NCI-H524 (cell line): ENCODE measurements around the gene TFAP2E.
"Not testable (repeated sequence)": the region's sequence is repeated elsewhere in the genome, so short reads cannot be mapped to it uniquely, and the experiment has no call there.

Experiments used
- DNase-seq, 2 experiments: peaks; one replicate each; lab custom pipeline; 2025; lab: John Stamatoyannopoulos, UW

The TFAP2E gene

DNA sequence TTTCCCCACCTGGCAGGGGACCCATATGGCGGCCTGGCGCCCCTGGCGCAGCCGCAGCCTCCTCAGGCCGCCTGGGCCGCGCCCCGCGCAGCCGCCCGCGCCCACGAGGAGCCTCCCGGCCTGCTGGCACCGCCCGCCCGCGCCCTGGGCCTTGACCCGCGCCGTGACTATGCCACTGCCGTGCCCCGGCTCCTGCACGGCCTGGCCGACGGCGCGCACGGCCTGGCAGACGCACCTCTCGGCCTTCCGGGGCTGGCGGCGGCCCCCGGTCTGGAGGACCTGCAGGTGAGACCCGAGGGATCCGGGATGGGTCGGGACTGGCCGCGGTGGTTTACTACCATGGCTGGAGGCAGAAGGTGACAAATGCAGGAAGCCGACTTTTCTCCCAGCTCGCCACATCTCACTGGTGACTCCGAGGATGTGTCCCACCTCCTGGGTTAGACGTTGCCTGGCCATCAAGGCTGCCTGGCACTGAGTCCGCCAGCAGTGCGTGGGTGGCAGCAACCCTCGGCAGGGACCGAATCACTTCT is 1.1 kb downstream of the TFAP2E start:
- DNase-seq, result no peak

GRCh38 chr1:35574655-35575415 is 1.7 kb downstream of the TFAP2E start:
- no peak for DNase-seq

DNA sequence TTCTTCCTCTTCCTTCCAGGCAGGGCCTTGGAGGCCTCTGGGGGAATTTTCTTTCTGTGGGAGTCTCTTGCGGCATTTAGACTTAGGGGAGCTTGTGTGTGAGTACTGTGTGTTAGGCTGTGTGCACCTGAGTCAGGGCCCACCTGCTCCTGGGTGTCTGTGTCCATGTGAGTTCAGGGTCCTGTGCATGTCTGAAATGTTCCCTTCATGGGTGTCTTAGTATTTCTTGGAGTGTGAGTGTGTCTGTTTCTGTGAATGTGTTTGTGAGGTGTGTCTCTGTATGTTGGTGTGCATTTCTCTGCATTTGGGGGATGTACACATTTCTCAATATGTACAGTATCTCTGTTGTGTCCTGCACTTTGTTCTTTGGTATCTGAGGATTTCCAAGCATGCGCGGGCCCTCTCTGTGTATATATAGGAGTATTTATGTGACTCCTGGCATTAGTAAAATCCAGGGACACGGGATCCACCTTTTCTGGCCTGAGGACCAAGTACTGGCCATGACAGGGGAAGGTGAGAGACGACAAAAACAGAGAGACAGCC is 2.4 kb downstream of the TFAP2E start:
- DNase-seq, result no peak

DNA sequence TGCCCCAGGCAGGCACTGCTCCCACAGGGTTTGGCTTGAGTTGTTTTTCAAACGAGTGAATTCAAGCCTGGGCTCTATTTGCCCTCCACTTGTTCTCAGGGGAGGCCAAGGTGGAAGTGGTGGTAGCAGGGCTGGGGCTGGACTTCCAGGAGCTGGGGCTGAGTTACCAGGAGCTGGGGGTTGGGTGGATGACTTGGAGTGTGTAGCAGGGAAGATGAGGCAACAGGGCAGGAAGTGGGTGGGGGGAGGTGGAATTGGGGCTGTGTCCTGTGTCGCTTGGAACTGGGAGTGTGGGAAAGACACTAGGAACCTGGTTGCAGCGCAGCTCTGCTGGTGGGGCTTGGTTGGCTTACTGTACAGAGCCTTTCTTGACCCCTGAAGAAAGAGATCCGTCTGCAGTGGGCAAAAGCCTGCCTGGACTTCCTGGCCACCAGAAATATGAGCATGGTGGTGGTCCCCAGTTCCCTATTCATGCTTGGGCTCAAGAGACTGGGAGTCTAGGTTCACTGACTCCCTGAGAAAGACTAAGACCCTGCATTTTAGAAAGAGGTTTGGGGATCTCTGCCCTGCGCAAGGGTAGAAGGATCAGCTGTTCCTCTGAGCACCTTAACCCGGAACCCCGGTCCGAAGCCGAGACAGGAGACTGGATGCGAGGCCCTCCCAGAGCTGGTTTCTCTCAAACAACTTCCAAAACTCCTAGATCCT is 3.1 kb downstream of the TFAP2E start:
- DNase-seq, result no peak

GRCh38 chr1:35576766-35577070 is 3.6 kb downstream of the TFAP2E start:
- not testable (repeated sequence) for DNase-seq

GRCh38 chr1:35577071-35577998 is 4.2 kb downstream of the TFAP2E start:
- DNase-seq, result no peak

- no peak for DNase-seq
These were observed 7.9 kb downstream of the TFAP2E start for GRCh38 chr1:35580949-35581388.

GRCh38 chr1:35581621-35582020 is 8.5 kb downstream of the TFAP2E start:
- not testable (repeated sequence) for DNase-seq

DNA sequence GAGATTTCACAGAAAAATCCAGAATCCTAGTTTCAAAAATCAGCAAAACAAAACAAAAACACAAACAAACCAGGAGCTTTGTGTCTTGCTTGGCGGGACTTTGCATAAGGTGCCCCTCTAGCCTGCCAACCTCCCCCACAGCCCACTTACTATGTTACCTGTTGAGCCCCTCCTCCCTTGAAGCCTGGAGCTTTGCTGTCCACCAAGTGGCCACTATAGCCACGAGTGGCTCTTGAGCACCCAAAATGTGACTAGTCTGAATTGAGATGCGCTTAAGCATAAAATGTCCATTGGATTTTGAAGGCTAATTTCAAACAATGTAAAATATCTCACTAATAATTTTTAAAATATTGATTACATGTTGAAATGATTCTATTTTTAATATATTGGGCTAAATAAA is 12.2 kb downstream of the TFAP2E start:
- no peak for DNase-seq

DNA sequence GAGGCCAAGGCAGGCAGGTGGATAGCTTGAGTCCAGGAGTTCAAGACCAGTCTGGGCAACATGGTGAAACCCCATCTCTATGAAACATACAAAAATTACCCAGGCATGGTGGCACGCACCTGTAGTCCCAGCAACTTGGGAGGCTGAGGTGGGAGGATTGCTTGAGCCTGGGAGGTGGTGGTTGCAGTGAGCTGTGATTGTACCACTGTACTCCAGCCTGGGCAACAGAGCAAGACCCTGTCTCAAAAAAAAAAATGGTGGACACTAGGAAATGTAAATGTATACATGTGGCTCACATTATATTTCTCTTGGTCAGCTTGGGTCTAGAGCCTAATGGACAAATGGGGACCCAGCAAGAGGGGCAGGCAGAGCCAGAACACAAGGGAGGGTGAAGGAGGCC is 12.7 kb downstream of the TFAP2E start:
- DNase-seq, result not testable (repeated sequence)

- no peak for DNase-seq
These were observed 13.7 kb downstream of the TFAP2E start for GRCh38 chr1:35586808-35587207.

- no peak for DNase-seq
These were observed 14.6 kb downstream of the TFAP2E start for GRCh38 chr1:35587736-35588135.

- DNase-seq, result no peak
These were observed 15.2 kb downstream of the TFAP2E start for GRCh38 chr1:35588197-35588910.

DNA sequence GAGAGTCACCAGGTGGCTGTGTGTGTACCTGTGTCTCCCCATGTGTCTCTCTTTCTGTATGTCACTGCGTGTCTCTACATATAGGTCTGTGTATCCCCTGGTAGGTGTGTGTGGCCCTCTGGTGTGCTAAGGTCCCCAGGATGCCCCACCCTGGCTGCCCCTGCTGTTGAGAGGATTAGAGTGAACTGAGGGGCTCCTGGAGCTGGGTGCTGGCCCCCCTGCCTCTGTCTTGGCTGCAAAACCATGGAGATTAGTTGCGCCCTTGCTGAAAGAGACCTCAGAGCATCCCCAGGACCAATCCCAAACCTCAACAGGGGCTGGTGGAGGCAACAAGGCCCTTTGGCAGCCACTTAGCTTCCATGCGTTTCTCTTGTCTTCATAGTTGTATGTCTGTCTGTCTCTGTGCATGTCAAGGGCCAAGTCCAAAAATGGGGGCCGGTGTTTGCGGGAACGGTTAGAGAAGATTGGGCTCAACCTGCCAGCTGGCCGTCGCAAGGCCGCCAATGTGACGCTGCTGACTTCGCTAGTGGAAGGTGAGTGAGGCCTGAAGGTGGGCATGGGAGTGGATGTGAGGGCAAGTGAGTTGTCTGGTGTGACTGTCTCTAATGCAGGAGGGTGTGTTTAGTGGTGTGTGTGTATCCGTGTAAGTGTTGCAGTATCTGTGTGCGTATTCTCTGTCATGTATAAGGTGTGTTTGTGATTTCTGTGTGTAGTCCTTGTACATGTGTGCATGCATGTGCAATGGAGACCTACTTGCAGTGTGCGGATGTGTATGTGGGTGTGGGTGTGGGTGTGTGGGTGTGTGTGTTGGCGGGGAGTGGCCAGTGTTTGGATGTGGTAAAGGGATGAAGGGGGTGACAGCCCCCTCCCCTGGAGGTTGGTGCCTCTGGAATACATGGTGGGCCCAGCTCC is 16.7 kb downstream of the TFAP2E start:
- DNase-seq, result no peak

GRCh38 chr1:35590476-35591040 is 17.4 kb downstream of the TFAP2E start:
- no peak for DNase-seq

- DNase-seq, result no peak
These were observed 18.1 kb downstream of the TFAP2E start for GRCh38 chr1:35591211-35591610.

DNA sequence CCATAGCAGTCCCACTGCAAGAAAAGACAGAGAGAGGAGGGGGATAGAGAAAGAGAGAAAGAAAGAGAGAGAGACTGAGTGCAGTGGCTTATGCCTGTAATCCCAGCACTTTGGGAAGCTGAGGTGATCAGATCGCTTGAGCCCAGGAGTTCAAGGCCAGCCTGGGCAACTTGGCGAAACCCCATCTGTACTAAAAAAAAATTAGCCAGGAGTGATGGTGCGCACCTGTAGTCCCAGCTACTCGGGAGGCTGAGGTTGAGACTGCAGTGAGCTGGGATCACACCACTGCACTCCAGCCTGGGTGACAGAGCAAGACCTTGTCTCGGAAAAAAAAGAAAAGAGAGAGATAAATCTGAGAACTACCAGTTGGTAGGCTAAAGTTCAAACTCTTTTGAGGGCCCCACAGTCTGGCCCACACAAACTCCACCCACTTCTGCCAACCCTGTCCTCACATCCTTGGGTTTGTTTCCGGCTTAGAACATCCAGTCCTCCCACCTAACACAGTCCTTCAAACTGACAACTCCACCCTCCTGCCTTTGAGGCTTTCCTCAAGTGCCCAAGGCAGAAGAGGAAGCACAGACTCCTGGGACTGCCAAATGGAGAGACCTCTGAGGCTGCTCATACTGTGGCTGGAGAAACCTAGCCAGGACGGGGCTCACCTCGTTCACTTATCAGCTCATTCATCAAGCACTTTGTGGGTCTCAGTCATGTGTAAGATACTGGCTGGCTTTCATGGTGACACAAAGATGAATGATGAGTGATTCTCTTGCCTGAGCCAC is 20.1 kb downstream of the TFAP2E start:
- DNase-seq, result no peak

DNA sequence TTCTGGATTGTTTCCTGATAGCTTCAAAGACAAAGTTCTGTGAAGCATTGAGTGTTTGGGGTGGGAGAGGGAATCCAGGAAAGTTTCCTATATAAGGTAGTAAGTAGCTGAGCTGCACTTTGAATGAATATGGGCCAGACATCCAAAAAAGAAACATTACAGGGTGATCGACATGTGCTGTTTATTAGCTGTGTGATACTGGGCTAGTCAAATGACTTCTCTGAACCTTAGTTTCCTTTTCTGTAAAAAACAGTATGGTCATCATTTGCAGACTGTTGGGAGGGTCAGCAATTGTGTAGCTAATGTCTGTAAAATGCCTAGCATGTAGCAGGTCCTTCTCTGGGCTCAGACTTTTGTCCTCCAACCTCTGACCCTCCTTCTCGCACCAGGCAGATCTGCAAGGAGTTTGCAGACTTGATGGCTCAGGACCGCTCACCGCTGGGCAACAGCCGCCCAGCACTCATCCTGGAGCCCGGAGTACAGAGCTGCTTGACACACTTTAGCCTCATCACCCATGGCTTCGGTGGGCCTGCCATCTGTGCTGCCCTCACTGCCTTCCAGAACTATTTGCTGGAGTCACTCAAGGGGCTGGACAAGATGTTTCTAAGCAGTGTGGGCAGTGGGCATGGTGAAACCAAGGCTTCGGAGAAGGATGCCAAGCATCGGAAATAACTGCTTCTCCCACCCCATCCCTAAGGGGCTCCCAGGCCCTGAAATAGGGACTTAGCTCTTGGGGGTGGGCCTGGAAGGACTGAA is 21.1 kb downstream of the TFAP2E start:
- DNase-seq, result no peak
